Right lobe of liver (tissue), 4 donors: ENCODE data around the gene GRB10.

Experiments
- POLR2A ChIP-seq: fragments of 450-650 bp; IDR thresholded peaks from one replicate; pipeline ENCODE4 v1.6.1; 2017; ENCODE audit warnings: antibody characterized with exemption, mild to moderate bottlenecking
- TF ChIP-seq, protein P1 (sequence below), 4 donors: fragments of 200-600 bp in 3 of 4; fragments of 450-650 bp in 1 of 4; IDR thresholded peaks; one replicate each; pipeline versions ENCODE4 v1.5.1 to v1.8.0; 2016 to 2022; ENCODE audit warnings: antibody characterized with exemption in 4 of 4, mild to moderate bottlenecking in 2 of 4
- donor health status: DM: no; HTN: no; CAD: no.
- donor health status: DM: no; HTN: no; CAD: no.
- donor health status: DM: no; HTN: yes; CAD: no.

DNA sequence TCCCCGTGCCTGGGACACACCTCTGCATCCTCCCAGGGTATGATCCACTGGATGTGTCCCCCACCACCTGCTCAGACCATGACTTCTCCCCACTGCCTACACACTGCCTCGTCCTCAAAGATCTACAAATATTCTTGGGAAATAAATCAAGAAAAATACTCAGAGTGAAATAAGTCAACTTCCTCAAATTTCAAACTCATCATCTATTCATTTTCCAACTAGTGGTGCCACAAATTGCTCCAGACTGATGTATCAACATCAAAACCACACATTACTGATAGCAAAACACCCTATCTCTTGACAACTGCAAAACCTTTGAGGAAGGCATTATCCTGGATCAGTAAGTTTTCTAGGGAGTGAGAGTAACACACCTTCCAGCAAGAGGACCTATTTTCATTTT, 87.7 kb downstream of the GRB10 start:
- TF ChIP-seq, protein P1, sequence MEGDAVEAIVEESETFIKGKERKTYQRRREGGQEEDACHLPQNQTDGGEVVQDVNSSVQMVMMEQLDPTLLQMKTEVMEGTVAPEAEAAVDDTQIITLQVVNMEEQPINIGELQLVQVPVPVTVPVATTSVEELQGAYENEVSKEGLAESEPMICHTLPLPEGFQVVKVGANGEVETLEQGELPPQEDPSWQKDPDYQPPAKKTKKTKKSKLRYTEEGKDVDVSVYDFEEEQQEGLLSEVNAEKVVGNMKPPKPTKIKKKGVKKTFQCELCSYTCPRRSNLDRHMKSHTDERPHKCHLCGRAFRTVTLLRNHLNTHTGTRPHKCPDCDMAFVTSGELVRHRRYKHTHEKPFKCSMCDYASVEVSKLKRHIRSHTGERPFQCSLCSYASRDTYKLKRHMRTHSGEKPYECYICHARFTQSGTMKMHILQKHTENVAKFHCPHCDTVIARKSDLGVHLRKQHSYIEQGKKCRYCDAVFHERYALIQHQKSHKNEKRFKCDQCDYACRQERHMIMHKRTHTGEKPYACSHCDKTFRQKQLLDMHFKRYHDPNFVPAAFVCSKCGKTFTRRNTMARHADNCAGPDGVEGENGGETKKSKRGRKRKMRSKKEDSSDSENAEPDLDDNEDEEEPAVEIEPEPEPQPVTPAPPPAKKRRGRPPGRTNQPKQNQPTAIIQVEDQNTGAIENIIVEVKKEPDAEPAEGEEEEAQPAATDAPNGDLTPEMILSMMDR (IDR thresholded peaks at IDR 0.05), result no peak
- no peak for TF ChIP-seq POLR2A
